B cell (primary cell): ENCODE results near the gene SMARCD1. TPM values are rescaled to one million over a fixed set of nuclear protein-coding genes. Genes with fewer than 3 reads are reported as not detected.

ENCODE experiments used
- ATAC-seq: fragments of 200-7000 bp; cut with Tn5 transposase; one replicate; pipeline ENCODE4 v1.10.0; 2021; ENCODE audit warnings: low read depth, mild to moderate bottlenecking, moderate number of reproducible peaks, moderate library complexity
- CTCF ChIA-PET: fragments of 350-600 bp; sonication (Branson Sonifier 250); formaldehyde crosslinking; loops from one replicate; lab custom pipeline; 2021; ENCODE audit warnings: antibody characterized with exemption, inconsistent platforms; lab: Charles Lee
- POLR2A ChIA-PET: fragments of 350-600 bp; sonication (Branson Sonifier 250); formaldehyde crosslinking; loops from one replicate; lab custom pipeline; 2021; ENCODE audit warnings: antibody characterized with exemption; lab: Charles Lee
- DNase-seq: peaks from one replicate; pipeline ENCODE4 v3.0.0; 2013
- H2AFZ ChIP-seq: 2 replicates; pipeline ENCODE4 v1.6.1; 2012; ENCODE audit warnings: mild to moderate bottlenecking, low read depth, low read length; ENCODE audit not compliant: insufficient read depth, poor library complexity, severe bottlenecking
- H3K27ac ChIP-seq, 2 donors: 1 replicate in 1 of 2; 2 replicates in 1 of 2; pipeline ENCODE4 v1.5.1; 2012 to 2013; ENCODE audit warnings: low read length in 2 of 2, mild to moderate bottlenecking in 2 of 2, moderate library complexity in 1 of 2
- H3K27me3 ChIP-seq, 4 experiments: fragments of 200-600 bp in 1 of 4; sonication (generic) in 1 of 4; replicated peaks in 1 of 4; 1 replicate in 2 of 4; 2 replicates in 2 of 4; pipeline versions ENCODE4 v1.6.1 to v1.7.0; 2013 to 2016; ENCODE audit warnings: low read length in 3 of 4, mild to moderate bottlenecking in 2 of 4, mixed read lengths in 1 of 4, moderate library complexity in 1 of 4; ENCODE audit not compliant: insufficient read depth in 4 of 4, control insufficient read depth in 3 of 4; ENCODE audit errors: control extremely low read depth in 1 of 4
- H3K36me3 ChIP-seq, 2 experiments: replicated peaks in 1 of 2; 1 replicate in 1 of 2; 2 replicates in 1 of 2; pipeline versions ENCODE4 v1.6.1 to v1.7.1; 2013; ENCODE audit warnings: low read length in 1 of 2; ENCODE audit not compliant: insufficient read depth in 2 of 2, control insufficient read depth in 1 of 2; ENCODE audit errors: control extremely low read depth in 1 of 2, extremely low read depth in 1 of 2
- H3K4me1 ChIP-seq, 2 donors: fragments of 200-600 bp in 1 of 2; sonication (generic) in 1 of 2; 1 replicate in 1 of 2; 2 replicates in 1 of 2; pipeline versions ENCODE4 v1.5.1 to v1.6.1; 2013 to 2017; ENCODE audit warnings: low read length in 2 of 2; ENCODE audit not compliant: control insufficient read depth in 2 of 2, insufficient read depth in 2 of 2
- H3K4me2 ChIP-seq: replicated peaks from 2 replicates; pipeline ENCODE3; 2012; ENCODE audit warnings: mild to moderate bottlenecking, low read depth, low read length; ENCODE audit not compliant: poor library complexity, severe bottlenecking
- H3K4me3 ChIP-seq, 5 experiments: fragments of 200-600 bp in 1 of 5; sonication (generic) in 1 of 5; 1 replicate in 3 of 5; 2 replicates in 2 of 5; pipeline versions ENCODE4 v1.5.1 to v1.7.0; 2011 to 2016; ENCODE audit warnings: low read length in 4 of 5, mild to moderate bottlenecking in 4 of 5, low read depth in 2 of 5, control low read depth in 1 of 5, moderate library complexity in 1 of 5; ENCODE audit not compliant: insufficient read depth in 1 of 5; ENCODE audit errors: control extremely low read depth in 1 of 5, extremely low read depth in 1 of 5
- H3K79me2 ChIP-seq: fragments of 200-600 bp; sonication (generic); one replicate; pipeline ENCODE4 v1.6.0; 2016; ENCODE audit warnings: low read length; ENCODE audit not compliant: control insufficient read depth, insufficient read depth
- H3K9ac ChIP-seq: fragments of 200-600 bp; sonication (generic); 2 replicates; pipeline ENCODE4 v1.6.1; 2017; ENCODE audit warnings: mild to moderate bottlenecking, low read length, moderate library complexity
- H3K9me3 ChIP-seq, 3 donors: one replicate each; pipeline versions ENCODE4 v1.6.1 to v1.7.1; 2013; ENCODE audit warnings: low read length in 2 of 3; ENCODE audit not compliant: control insufficient read depth in 2 of 3, insufficient read depth in 1 of 3; ENCODE audit errors: control extremely low read depth in 1 of 3
- H4K20me1 ChIP-seq: 2 replicates; pipeline ENCODE4 v1.6.0; 2012; ENCODE audit warnings: mild to moderate bottlenecking, low read length; ENCODE audit not compliant: insufficient read depth, control insufficient read depth, poor library complexity, severe bottlenecking
- H3K27ac Mint-ChIP-seq: one replicate; pipeline ENCODE4 v1.8.0; 2021; ENCODE audit warnings: mixed read lengths
- H3K27me3 Mint-ChIP-seq: one replicate; pipeline ENCODE4 v1.8.0; 2021; ENCODE audit warnings: mixed read lengths
- H3K4me1 Mint-ChIP-seq: one replicate; pipeline ENCODE4 v1.8.0; 2021; ENCODE audit warnings: mixed read lengths
- H3K4me3 Mint-ChIP-seq: one replicate; pipeline ENCODE4 v1.8.0; 2021; ENCODE audit warnings: mixed read lengths
- H3K9me3 Mint-ChIP-seq: one replicate; pipeline ENCODE4 v1.8.0; 2022; ENCODE audit warnings: mixed read lengths; ENCODE audit not compliant: insufficient read depth
- CTCF ChIP-seq: fragments of 200-600 bp; IDR thresholded peaks from one replicate; pipeline ENCODE4 v1.8.0; 2022; ENCODE audit warnings: antibody characterized with exemption, mild to moderate bottlenecking
- EZH2 ChIP-seq: IDR thresholded peaks from 2 replicates; pipeline ENCODE4 v1.6.1; 2012; ENCODE audit warnings: borderline replicate concordance, low read depth, mild to moderate bottlenecking, moderate library complexity, low read length; ENCODE audit not compliant: insufficient read depth, poor library complexity, severe bottlenecking
- WGBS: methylation state at CpG from one replicate; pipeline ENCODE4 v1.1.5; 2013; ENCODE audit warnings: missing lambda C conversion rate; ENCODE audit not compliant: insufficient coverage; 5-methylcytosine and 5-hydroxymethylcytosine counted together
- intact Hi-C: fragments of 100-400 bp; cut with micrococcal nuclease; formaldehyde crosslinking; loops from one replicate; pipeline ENCODE4 v1.10.0; 2022
- polyA plus RNA-seq: library from polyadenylated mRNA; depleted of rRNA; stranded (reverse); fragments of >200 nt; gene quantifications from 2 replicates; pipeline ENCODE4 v1.2.3, GENCODE V29; 2012
- total RNA-seq, 2 donors: library from RNA; stranded (reverse); fragments of 120-200 nt in 1 of 2; gene quantifications; 1 replicate in 1 of 2; 2 replicates in 1 of 2; pipeline versions ENCODE4 v1.2.3 to v1.2.4, GENCODE V29; 2013 to 2022

SMARCD1 gene
- total and polyA plus RNA-seq, 2 donors (not counting 1 experiment from before 2014, with no cell fraction given) = 67.8 to 101 TPM

- no peak for TF ChIP-seq EZH2
- no peak for TF ChIP-seq CTCF
- no peaks in the 10 kb centered on the region for H3K4me1 ChIP-seq
- H3K9me3 ChIP-seq = no peaks in the 10 kb centered on the region
- no peak for DNase-seq
- Mint-ChIP-seq H3K9me3 (no peaks in the 10 kb centered on the region), H3K4me1 (no peaks in the 10 kb centered on the region), H3K4me3 (no peak overlapping the region), H3K27ac (no peak overlapping the region), H3K27me3 (peaks cover 5% of the 10 kb centered on the region)
- H3K36me3 ChIP-seq = no peaks in the 10 kb centered on the region
- intact Hi-C loops = no loop called here
- ChIA-PET POLR2A (no interaction called here), CTCF (interaction anchor here (1.0 to 1.6 kb wide), 3 partner anchors 8 to 15 kb away, joined by 4 to 6 read pairs (median 5); no protein-coding TSS in a partner anchor)
- no peak overlapping the region for H3K4me2 ChIP-seq
- no CpG with 5 or more reads among the region's 5 CpGs for WGBS
- no peak overlapping the region for H2AFZ ChIP-seq
- no peak overlapping the region for H3K4me3 ChIP-seq
- peaks cover 0 to 3% (median 0%) of the 10 kb centered on the region in 4 experiments for H3K27me3 ChIP-seq
- no peak for ATAC-seq
- H3K27ac ChIP-seq = no peak overlapping the region
- no peaks in the 10 kb centered on the region for H4K20me1 ChIP-seq
- no peaks in the 10 kb centered on the region for H3K79me2 ChIP-seq
- H3K9ac ChIP-seq = no peak overlapping the region
Measured at GRCh38 chr12:50041962-50042361, 43.2 kb upstream of the SMARCD1 start.

GRCh38 chr12:50042693-50043092 lies 42.4 kb upstream of the SMARCD1 start:
- peaks cover 5% of the 10 kb centered on the region for H3K27me3 Mint-ChIP-seq
- POLR2A ChIA-PET = no interaction called here

More at GRCh38 chr12:50042693-50043092, 42.4 kb upstream of the SMARCD1 start:
- H3K9me3 ChIP-seq = no peaks in the 10 kb centered on the region
- H3K27ac Mint-ChIP-seq = no peak overlapping the region
- no peak overlapping the region for H3K4me3 Mint-ChIP-seq
- H3K4me2 ChIP-seq = no peak overlapping the region
- ATAC-seq (no peak), DNase-seq (no peak)
- H4K20me1 ChIP-seq = no peaks in the 10 kb centered on the region
- no peak overlapping the region for H2AFZ ChIP-seq
- H3K79me2 ChIP-seq = no peaks in the 10 kb centered on the region
- no peaks in the 10 kb centered on the region for H3K4me1 ChIP-seq
- no peaks in the 10 kb centered on the region for H3K36me3 ChIP-seq
- no peak overlapping the region for H3K27ac ChIP-seq
- WGBS = 100% methylated on average over 4 of the region's 6 CpGs
- H3K27me3 ChIP-seq = peaks cover 0 to 5% (median 0%) of the 10 kb centered on the region in 4 experiments
- intact Hi-C loops = no loop called here
- CTCF ChIA-PET = interaction anchor here (1.5 to 1.6 kb wide), 3 partner anchors 9 to 25 kb away, joined by 3 to 5 read pairs (median 4); no protein-coding TSS in a partner anchor
- H3K4me1 Mint-ChIP-seq = no peaks in the 10 kb centered on the region
- H3K4me3 ChIP-seq = no peak overlapping the region
- no peak overlapping the region for H3K9ac ChIP-seq
- TF ChIP-seq CTCF (no peak), EZH2 (no peak)
- H3K9me3 Mint-ChIP-seq = no peaks in the 10 kb centered on the region
